OCI-LY3 (cell line): Measurements from ENCODE around the gene KLHL9.

Experiments used
- H2AFZ ChIP-seq: fragments of 200-600, 300-600 bp; shearing (Covaris generic); 2 replicates; pipeline ENCODE4 v1.6.0; 2014; ENCODE audit warnings: antibody characterized with exemption, low read depth, low read length
- H3K27ac ChIP-seq: fragments of 200-600, 300-600 bp; sonication (generic); 2 replicates; pipeline ENCODE4 v1.5.1; 2014; ENCODE audit warnings: mild to moderate bottlenecking, low read length, moderate library complexity, mixed read lengths
- H3K27me3 ChIP-seq: fragments of 200-600, 300-600 bp; sonication (generic); 2 replicates; pipeline ENCODE4 v1.6.1; 2014; ENCODE audit warnings: low read depth, low read length, mixed read lengths
- H3K36me3 ChIP-seq: fragments of 200-600, 300-600 bp; sonication (generic); replicated peaks from 2 replicates; pipeline ENCODE3; 2014; ENCODE audit warnings: low read depth, low read length, mixed read lengths
- H3K4me1 ChIP-seq: fragments of 300-600, 200-600 bp; sonication (generic); 2 replicates; pipeline ENCODE4 v1.6.1; 2014; ENCODE audit warnings: low read length, mixed read lengths
- H3K4me2 ChIP-seq: fragments of 200-600, 300-600 bp; sonication (generic); 2 replicates; pipeline ENCODE4 v1.6.1; 2014; ENCODE audit warnings: low read length, mixed read lengths
- H3K4me3 ChIP-seq: fragments of 300-600, 200-600 bp; sonication (generic); 2 replicates; pipeline ENCODE4 v1.5.1; 2014; ENCODE audit warnings: antibody characterized with exemption, mild to moderate bottlenecking, low read length, moderate library complexity
- H3K79me2 ChIP-seq: fragments of 300-600, 200-600 bp; shearing (Covaris generic); 2 replicates; pipeline ENCODE4 v1.6.1; 2014; ENCODE audit warnings: mild to moderate bottlenecking, low read length, mixed read lengths
- H3K9ac ChIP-seq: fragments of 300-600, 200-600 bp; shearing (Covaris generic); 2 replicates; pipeline ENCODE4 v1.6.0; 2014; ENCODE audit warnings: mild to moderate bottlenecking, low read length, moderate library complexity
- H3K9me3 ChIP-seq: fragments of 200-600, 300-600 bp; shearing (Covaris generic); 2 replicates; pipeline ENCODE4 v1.6.1; 2014; ENCODE audit warnings: low read length, mixed read lengths; ENCODE audit not compliant: insufficient read depth
- H4K20me1 ChIP-seq: fragments of 200-600, 300-600 bp; sonication (generic); 2 replicates; pipeline ENCODE4 v1.6.1; 2016; ENCODE audit warnings: low read length, mixed read lengths; ENCODE audit not compliant: insufficient read depth
- CTCF ChIP-seq: fragments of 200-600, 300-600 bp; sonication (generic); IDR thresholded peaks from 2 replicates; pipeline ENCODE4 v1.5.1; 2014; ENCODE audit warnings: antibody characterized with exemption, low read length, low read depth
- EZH2phosphoT487 ChIP-seq: fragments of 200-600 bp; shearing (Covaris generic); IDR thresholded peaks from 2 replicates; pipeline ENCODE4 v1.6.1; 2018; ENCODE audit warnings: antibody characterized with exemption, mixed run types, low read depth

The KLHL9 gene

GRCh38 chr9:21333226-21333625 lies 2.0 kb downstream of the KLHL9 start:
- H3K9me3 ChIP-seq, result no peaks in the 10 kb centered on the region
- no peak overlapping the region for H3K4me2 ChIP-seq
- no peak overlapping the region for H3K27ac ChIP-seq
- H3K4me1 ChIP-seq, result peaks cover 12% of the 10 kb centered on the region
- H3K4me3 ChIP-seq, result no peak overlapping the region
- H2AFZ ChIP-seq, result no peak overlapping the region
- TF ChIP-seq EZH2phosphoT487 (no peak), CTCF (no peak)
- peaks cover 23% of the 10 kb centered on the region for H3K36me3 ChIP-seq
- H3K27me3 ChIP-seq, result peaks cover 17% of the 10 kb centered on the region
- peaks cover 37% of the 10 kb centered on the region for H3K79me2 ChIP-seq
- H4K20me1 ChIP-seq, result peaks cover 56% of the 10 kb centered on the region
- H3K9ac ChIP-seq, result no peak overlapping the region

GRCh38 chr9:21331676-21332402 lies 3.4 kb downstream of the KLHL9 start:
- no peak overlapping the region for H2AFZ ChIP-seq
- H3K27ac ChIP-seq, result no peak overlapping the region
- H4K20me1 ChIP-seq, result peaks cover 70% of the 10 kb centered on the region
- H3K36me3 ChIP-seq, result peaks cover 23% of the 10 kb centered on the region
- H3K4me1 ChIP-seq, result peaks cover 12% of the 10 kb centered on the region
- H3K4me3 ChIP-seq, result no peak overlapping the region
- TF ChIP-seq EZH2phosphoT487, result no peak
- TF ChIP-seq CTCF, result no peak
- H3K4me2 ChIP-seq, result no peak overlapping the region
- H3K27me3 ChIP-seq, result peaks cover 8% of the 10 kb centered on the region
- peaks cover 40% of the 10 kb centered on the region for H3K79me2 ChIP-seq
- H3K9me3 ChIP-seq, result no peaks in the 10 kb centered on the region
- no peak overlapping the region for H3K9ac ChIP-seq

- TF ChIP-seq CTCF (peak; percentile 82), EZH2phosphoT487 (no peak)
- Histone ChIP-seq H3K9ac (no peak overlapping the region), H3K9me3 (no peaks in the 10 kb centered on the region), H3K27me3 (no peaks in the 10 kb centered on the region), H2AFZ (no peak overlapping the region), H4K20me1 (peaks cover 68% of the 10 kb centered on the region), H3K79me2 (peaks cover 6% of the 10 kb centered on the region; the same call in 1 of the 2 replicates), H3K36me3 (peaks cover 11% of the 10 kb centered on the region), H3K4me3 (no peak overlapping the region), H3K27ac (no peak overlapping the region), H3K4me1 (no peaks in the 10 kb centered on the region), H3K4me2 (no peak overlapping the region)
Observed at GRCh38 chr9:21326526-21327139, 8.6 kb downstream of the KLHL9 start.

GRCh38 chr9:21324047-21324446 lies 11.2 kb downstream of the KLHL9 start:
- H3K9me3 ChIP-seq, result no peaks in the 10 kb centered on the region
- no peaks in the 10 kb centered on the region for H3K4me1 ChIP-seq
- H3K79me2 ChIP-seq, result peaks cover 3% of the 10 kb centered on the region; the same call in 1 of the 2 replicates
- H2AFZ ChIP-seq, result no peak overlapping the region
- H3K4me2 ChIP-seq, result no peak overlapping the region
- peaks cover 11% of the 10 kb centered on the region for H3K36me3 ChIP-seq
- no peak overlapping the region for H3K27ac ChIP-seq
- no peak overlapping the region for H3K9ac ChIP-seq
- TF ChIP-seq EZH2phosphoT487 (no peak), CTCF (no peak)
- no peaks in the 10 kb centered on the region for H3K27me3 ChIP-seq
- H4K20me1 ChIP-seq, result peaks cover 45% of the 10 kb centered on the region
- H3K4me3 ChIP-seq, result no peak overlapping the region
